Activated CD4-positive, alpha-beta T cell treated with anti-CD3 and anti-CD28 coated beads, Interleukin-2, amount 10 ng/mL, durations not matched to agents 24 days and 14 days (primary cell): ENCODE data around the gene POLR2M. TPM values are rescaled to one million over a fixed set of nuclear protein-coding genes. Genes with fewer than 3 reads are reported as not detected.

Experiments used
- DNase-seq: peaks from one replicate; pipeline ENCODE4 v3.0.0; 2022
- H3K27ac Mint-ChIP-seq: one replicate; pipeline ENCODE4 v1.8.0; 2022; ENCODE audit warnings: mild to moderate bottlenecking, mixed read lengths
- H3K27me3 Mint-ChIP-seq: one replicate; pipeline ENCODE4 v1.8.0; 2022; ENCODE audit warnings: mixed read lengths
- H3K36me3 Mint-ChIP-seq: one replicate; pipeline ENCODE4 v1.8.0; 2022; ENCODE audit warnings: low read depth, mild to moderate bottlenecking, mixed read lengths
- H3K4me1 Mint-ChIP-seq: one replicate; pipeline ENCODE4 v1.8.0; 2021; ENCODE audit warnings: mixed read lengths
- H3K4me3 Mint-ChIP-seq: one replicate; pipeline ENCODE4 v1.8.0; 2022; ENCODE audit warnings: mild to moderate bottlenecking, moderate library complexity, mixed read lengths
- H3K9me3 Mint-ChIP-seq: one replicate; pipeline ENCODE4 v1.8.0; 2021; ENCODE audit warnings: mixed read lengths
- intact Hi-C: fragments of 100-400 bp; cut with micrococcal nuclease; formaldehyde crosslinking; loops from one replicate; pipeline ENCODE4 v1.15.1; 2023
- total RNA-seq: library from RNA; stranded (reverse); gene quantifications from 2 replicates; pipeline ENCODE4 v1.2.3, GENCODE V29; 2022

Gene POLR2M
- total RNA-seq, 1 donor from 2014 or later, result 55.4 TPM

DNA sequence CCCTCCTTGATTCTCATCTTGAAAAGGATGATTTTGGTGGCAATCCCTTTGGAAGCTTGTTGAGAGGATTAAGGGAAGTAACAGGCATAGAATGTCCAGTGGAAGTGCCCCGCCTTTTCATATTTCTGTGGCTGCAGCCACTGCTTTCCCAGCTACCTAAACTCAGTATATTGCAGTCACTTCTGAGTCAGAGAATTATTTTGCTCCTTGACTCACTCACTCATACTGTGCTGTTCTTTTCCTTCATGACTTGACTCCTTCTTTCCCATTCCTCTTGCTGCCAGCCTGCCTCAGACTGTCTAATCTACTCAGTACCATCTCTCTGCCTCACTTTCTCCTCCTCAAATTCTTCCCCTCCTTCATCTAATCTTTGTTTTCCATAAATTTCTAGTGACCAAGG, 26.5 kb upstream of the POLR2M start:
- H3K4me3 Mint-ChIP-seq, result peak overlapping the region; percentile 4
- peaks cover 7% of the 10 kb centered on the region for H3K4me1 Mint-ChIP-seq
- H3K27me3 Mint-ChIP-seq, result peaks cover 4% of the 10 kb centered on the region
- no peaks in the 10 kb centered on the region for H3K9me3 Mint-ChIP-seq
- intact Hi-C loops, result no loop called here
- peak; percentile 37 for DNase-seq
- H3K36me3 Mint-ChIP-seq, result no peaks in the 10 kb centered on the region
- peak overlapping the region; percentile 8 for H3K27ac Mint-ChIP-seq

DNA sequence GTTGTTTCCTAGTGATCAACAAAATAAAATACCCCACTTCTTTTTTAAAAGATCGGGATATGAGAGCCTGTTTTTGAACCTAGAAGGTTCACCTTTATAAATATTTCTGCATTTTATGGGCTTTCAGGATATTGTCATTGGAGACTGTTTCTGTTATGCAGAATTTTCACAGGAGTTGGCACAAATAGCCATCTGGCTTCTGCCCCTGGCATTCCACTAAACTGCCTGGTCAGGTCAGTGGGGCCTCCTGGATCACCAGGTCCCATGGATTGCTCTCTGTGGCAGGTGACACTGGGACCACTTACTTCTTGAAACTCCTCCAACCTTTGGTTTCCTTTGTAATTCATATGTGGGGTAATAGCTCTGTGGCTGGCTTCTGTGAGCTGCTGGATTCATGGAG, 25.5 kb upstream of the POLR2M start:
- peak; percentile 40 for DNase-seq
- intact Hi-C loops, result no loop called here
- H3K27ac Mint-ChIP-seq, result no peak overlapping the region
- no peaks in the 10 kb centered on the region for H3K27me3 Mint-ChIP-seq
- H3K36me3 Mint-ChIP-seq, result no peaks in the 10 kb centered on the region
- H3K9me3 Mint-ChIP-seq, result no peaks in the 10 kb centered on the region
- H3K4me1 Mint-ChIP-seq, result peaks cover 7% of the 10 kb centered on the region
- H3K4me3 Mint-ChIP-seq, result no peak overlapping the region

DNA sequence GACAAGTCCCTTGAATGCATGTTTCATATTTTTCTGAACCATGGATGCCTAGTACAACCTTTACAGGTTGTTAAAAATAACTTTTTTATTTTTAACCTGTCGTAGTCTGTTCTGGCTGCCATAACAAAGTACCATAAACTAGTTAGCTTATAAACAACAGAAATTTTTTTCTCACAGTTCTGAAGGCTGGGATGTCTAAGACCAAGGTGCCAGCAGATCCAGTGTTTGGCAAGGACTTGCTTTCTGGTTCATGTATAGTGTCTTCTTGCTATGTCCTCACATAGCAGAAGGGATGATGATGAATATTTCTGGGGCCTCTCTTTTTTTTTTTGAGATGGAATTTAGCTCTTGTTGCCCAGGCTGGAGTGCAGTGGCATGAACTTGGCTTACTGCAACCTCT, 23.0 kb upstream of the POLR2M start:
- Mint-ChIP-seq H3K27ac (no peak overlapping the region), H3K27me3 (no peaks in the 10 kb centered on the region), H3K36me3 (no peaks in the 10 kb centered on the region), H3K4me3 (no peak overlapping the region), H3K4me1 (peaks cover 7% of the 10 kb centered on the region), H3K9me3 (no peaks in the 10 kb centered on the region)
- intact Hi-C loops, result no loop called here
- no peak for DNase-seq

DNA sequence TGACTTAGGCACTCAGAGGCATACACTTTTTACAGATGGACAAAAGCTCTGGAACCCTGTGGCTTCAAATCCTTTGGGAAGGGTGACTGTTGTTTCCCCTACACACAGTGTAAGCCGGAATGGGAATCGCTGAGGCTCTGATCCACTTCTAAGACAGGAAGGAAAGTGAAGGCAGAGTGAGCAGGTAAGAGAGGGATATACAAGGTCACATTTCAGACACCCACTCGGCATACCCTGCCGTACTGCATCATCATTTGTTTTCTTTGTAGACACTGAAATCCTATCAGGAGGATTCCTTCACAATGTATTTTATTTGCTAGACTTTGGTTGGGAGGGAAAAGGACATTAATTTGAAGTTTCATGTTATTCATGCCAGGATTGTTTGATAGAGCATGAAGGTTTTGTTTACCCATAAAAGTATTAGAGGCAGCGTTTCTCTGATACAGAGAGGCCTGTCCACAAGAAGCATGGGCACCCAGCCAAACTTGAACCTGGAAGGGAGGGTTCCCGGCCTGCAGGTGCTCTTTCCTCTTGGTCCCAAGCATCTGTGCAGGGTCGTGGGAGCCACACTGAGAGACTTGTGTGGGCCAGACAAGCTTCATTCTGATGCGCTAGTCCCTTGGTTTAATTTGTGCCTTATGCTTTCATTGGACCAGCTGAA, 21.9 kb upstream of the POLR2M start:
- intact Hi-C loops, result no loop called here
- Mint-ChIP-seq H3K4me3 (no peak overlapping the region), H3K27ac (no peak overlapping the region), H3K36me3 (no peaks in the 10 kb centered on the region), H3K4me1 (peaks cover 7% of the 10 kb centered on the region), H3K27me3 (no peaks in the 10 kb centered on the region), H3K9me3 (no peaks in the 10 kb centered on the region)
- peak; percentile 50 for DNase-seq

DNA sequence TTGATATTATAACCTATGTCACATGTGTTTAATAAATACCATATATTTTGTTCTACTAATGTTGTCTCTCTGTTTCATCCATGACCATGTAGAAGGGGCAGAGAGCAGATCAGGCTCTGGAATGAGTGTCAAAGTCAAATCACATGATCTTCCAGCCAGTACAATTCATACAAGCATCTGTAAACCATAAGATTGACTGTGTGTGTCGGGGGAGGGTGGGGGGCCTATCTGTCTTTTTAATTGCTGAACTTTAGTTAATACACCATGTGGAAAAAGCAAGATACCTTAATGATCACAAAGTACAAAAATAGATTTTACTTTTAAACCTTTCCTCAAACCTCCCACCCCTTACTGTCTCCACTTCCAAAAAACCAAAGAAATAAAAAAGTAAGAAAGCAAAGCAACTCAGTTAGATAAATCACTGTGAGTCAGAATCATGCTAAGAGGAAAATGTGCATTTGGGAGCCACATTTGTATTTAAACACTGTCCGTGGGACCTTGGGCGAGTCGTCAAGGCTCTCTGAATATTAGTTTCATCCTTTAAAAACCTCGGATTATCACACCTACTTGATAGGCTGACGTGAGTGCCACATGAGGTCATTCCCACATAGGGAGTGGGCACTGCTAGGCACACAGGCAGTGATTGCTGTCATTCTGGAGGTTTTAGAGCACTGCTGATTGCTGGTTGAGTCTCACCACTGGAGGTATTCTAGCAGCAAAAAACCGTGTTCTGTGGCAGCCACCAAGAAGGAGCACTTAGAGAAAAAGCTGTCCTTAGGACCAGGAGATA, 21.0 kb upstream of the POLR2M start:
- H3K27ac Mint-ChIP-seq, result no peak overlapping the region
- no peaks in the 10 kb centered on the region for H3K27me3 Mint-ChIP-seq
- DNase-seq, result peak; percentile 34
- H3K36me3 Mint-ChIP-seq, result no peaks in the 10 kb centered on the region
- H3K4me3 Mint-ChIP-seq, result no peak overlapping the region
- intact Hi-C loops, result no loop called here
- peaks cover 1% of the 10 kb centered on the region for H3K4me1 Mint-ChIP-seq
- H3K9me3 Mint-ChIP-seq, result no peaks in the 10 kb centered on the region

DNA sequence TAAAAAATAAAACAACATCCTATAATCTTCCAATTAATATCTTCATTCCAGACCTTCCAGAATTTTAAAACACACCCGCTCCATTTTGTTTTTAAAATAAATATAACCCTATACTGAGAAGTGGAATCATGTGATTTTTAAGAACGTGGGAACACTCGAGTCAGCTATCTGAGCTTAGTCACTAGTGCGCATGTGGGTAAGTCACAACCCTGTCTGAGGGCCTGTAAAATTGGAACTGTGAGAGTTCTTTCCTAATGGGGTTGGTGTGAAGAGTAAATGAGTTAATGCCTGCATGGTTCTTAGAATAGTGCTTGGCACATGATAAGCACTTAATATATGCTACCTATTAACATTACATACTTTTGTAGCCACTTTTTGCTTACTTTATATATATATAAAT, 19.9 kb upstream of the POLR2M start:
- Mint-ChIP-seq H3K9me3 (no peaks in the 10 kb centered on the region), H3K27me3 (peaks cover under 1% of the 10 kb centered on the region), H3K4me3 (no peak overlapping the region), H3K36me3 (no peaks in the 10 kb centered on the region), H3K27ac (no peak overlapping the region), H3K4me1 (no peaks in the 10 kb centered on the region)
- peak; percentile 45 for DNase-seq
- intact Hi-C loops, result no loop called here

DNA sequence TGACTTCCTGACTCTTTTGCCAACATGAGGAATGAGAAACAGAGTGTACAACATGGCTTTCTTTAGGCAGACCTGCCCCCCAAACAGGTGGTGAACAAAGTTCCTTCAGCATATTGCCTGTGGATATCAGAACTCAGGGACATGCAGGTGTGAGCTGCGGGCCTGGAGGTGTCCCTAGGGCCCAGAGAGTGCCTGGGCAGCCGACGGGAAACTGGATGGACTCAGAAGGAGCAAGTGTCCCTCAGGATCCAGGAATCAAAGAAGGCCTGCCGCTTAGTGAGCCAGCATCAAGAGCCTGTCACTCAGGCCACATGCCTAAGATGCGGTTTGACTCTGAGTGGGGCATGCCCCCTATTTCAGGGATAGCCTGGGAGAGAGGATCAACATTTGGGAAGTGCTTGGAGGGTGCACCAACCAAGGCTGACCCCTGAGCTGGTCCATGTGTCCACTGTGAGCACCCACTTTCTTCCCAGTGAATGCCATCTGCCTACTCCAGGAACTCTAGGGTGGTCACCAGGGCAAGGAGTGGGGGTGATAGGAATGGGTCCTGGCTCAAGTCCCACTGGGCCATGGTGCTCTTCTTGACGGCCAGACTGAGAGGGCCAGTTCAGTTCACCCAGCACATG, 16.1 kb upstream of the POLR2M start:
- Mint-ChIP-seq H3K27me3 (peaks cover 5% of the 10 kb centered on the region), H3K36me3 (no peaks in the 10 kb centered on the region), H3K9me3 (no peaks in the 10 kb centered on the region), H3K27ac (no peak overlapping the region), H3K4me1 (no peaks in the 10 kb centered on the region), H3K4me3 (no peak overlapping the region)
- intact Hi-C loops, result no loop called here
- peak; percentile 45 for DNase-seq

DNA sequence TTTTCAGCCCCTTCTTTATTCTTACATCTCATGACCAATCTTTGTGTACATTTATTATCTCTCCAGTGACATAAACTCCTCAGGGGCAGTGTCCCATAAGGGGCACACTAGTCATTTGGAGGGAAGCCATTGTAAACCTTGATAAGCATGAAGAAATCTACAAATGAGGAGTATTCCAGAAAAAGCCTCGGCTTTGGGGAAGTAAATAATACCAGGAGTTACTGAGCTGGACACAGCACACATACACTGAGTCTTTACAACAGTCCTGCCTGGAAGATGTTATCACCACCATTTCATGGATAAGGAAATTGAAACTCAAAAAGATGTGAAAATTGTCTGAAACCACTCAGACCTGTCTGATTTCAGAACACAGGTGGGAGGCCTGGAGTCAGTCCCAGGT, 15.4 kb upstream of the POLR2M start:
- peaks cover 8% of the 10 kb centered on the region for H3K27me3 Mint-ChIP-seq
- intact Hi-C loops, result no loop called here

DNA sequence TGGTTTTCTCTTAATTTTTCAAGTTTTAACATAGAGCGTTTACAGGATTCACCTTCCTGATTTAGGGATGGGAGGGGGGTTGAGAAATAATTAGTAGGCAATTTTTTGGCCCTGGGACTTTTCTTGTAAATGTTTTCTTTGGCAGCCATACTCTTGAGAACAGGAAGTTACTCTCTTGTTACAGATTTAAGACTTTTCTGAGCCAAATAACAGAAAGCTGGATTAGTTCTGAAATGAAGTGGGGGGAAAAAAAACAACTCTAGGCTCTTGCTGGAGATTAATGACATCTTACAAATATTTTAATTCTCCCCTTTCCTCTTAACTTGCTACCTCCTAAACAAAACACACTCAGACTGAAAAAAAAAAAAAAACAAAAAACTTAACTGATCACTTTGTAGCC, 13.8 kb upstream of the POLR2M start:
- Mint-ChIP-seq H3K4me1 (no peaks in the 10 kb centered on the region), H3K9me3 (no peaks in the 10 kb centered on the region), H3K27ac (no peak overlapping the region)

More for the DNA sequence above, 15.4 kb upstream of the POLR2M start:
- H3K4me3 Mint-ChIP-seq, result no peak overlapping the region
- H3K36me3 Mint-ChIP-seq, result no peaks in the 10 kb centered on the region
- H3K4me1 Mint-ChIP-seq, result no peaks in the 10 kb centered on the region
- DNase-seq, result no peak
- H3K9me3 Mint-ChIP-seq, result no peaks in the 10 kb centered on the region
- no peak overlapping the region for H3K27ac Mint-ChIP-seq

DNA sequence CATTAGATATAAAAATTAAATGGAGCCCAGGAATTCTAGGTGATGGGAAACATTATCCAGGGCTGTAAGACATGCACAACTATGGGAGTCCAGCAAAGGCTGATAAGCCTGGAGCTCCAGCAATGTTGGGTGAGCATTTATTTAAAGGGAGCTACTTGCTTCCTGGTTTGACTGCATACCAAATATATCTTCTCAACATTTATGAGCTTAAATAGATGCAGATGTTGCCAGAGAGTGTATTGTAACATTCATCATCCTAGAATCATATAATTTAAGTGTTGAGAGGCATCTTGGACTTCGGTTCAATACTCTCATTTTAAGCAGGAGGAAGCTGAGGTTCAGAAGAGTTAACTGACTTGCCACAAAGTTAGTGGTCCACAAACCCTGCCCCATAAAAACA, 12.2 kb upstream of the POLR2M start:
- Mint-ChIP-seq H3K9me3 (no peaks in the 10 kb centered on the region), H3K27me3 (peaks cover 26% of the 10 kb centered on the region), H3K27ac (no peak overlapping the region), H3K36me3 (no peaks in the 10 kb centered on the region), H3K4me3 (no peak overlapping the region), H3K4me1 (no peaks in the 10 kb centered on the region)
- peak; percentile 22 for DNase-seq
- intact Hi-C loops, result no loop called here

More for the DNA sequence above, 13.8 kb upstream of the POLR2M start:
- Mint-ChIP-seq H3K36me3 (no peaks in the 10 kb centered on the region), H3K27me3 (peaks cover 14% of the 10 kb centered on the region), H3K4me3 (no peak overlapping the region)
- no peak for DNase-seq
- intact Hi-C loops, result no loop called here

DNA sequence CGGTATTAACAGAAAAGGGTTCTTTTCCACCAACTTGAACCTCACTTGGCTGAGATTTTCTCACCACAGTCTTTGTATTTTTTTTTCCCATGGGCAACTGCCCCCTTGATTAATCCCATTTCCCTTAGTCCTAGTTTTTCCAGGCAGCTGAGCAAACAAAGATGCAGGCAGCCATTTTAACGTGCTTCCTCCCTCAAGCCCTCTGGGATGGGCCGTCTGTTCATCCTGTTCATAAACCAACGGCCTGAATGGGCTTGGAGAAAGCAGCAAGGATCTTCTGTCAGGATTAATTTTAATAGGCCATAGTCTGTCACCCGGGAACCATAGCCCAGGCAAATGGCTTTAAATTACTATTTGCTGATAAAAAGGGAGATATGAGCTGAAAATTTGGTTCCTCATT, 10.4 kb upstream of the POLR2M start:
- intact Hi-C loops, result no loop called here
- Mint-ChIP-seq H3K27me3 (peaks cover 31% of the 10 kb centered on the region), H3K27ac (no peak overlapping the region), H3K36me3 (no peaks in the 10 kb centered on the region), H3K9me3 (no peaks in the 10 kb centered on the region), H3K4me3 (no peak overlapping the region), H3K4me1 (no peaks in the 10 kb centered on the region)
- peak; percentile 19 for DNase-seq

DNA sequence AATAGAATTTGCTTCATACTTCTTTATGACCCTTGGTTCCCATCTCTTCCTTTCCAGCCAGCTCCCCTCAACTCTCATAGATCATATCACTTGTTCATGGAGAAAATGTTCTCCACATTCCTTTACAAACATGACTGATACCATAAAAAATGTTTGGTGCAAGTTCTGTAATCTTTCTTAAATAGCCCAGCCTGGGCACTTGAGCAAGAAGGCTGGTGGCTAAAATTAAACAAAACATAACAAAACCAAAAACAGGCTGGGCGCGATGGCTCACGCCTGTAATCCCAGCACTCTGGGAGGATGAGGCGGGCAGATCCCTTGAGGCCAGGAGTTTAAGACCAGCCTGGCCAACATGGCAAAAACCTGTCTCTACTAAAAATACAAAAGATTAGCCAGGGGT, 8.9 kb upstream of the POLR2M start:
- peaks cover 35% of the 10 kb centered on the region for H3K27me3 Mint-ChIP-seq
- H3K36me3 Mint-ChIP-seq, result no peaks in the 10 kb centered on the region
- no peaks in the 10 kb centered on the region for H3K4me1 Mint-ChIP-seq
- no peak overlapping the region for H3K27ac Mint-ChIP-seq
- DNase-seq, result peak; percentile 25
- no peak overlapping the region for H3K4me3 Mint-ChIP-seq
- no peaks in the 10 kb centered on the region for H3K9me3 Mint-ChIP-seq
- intact Hi-C loops, result no loop called here

DNA sequence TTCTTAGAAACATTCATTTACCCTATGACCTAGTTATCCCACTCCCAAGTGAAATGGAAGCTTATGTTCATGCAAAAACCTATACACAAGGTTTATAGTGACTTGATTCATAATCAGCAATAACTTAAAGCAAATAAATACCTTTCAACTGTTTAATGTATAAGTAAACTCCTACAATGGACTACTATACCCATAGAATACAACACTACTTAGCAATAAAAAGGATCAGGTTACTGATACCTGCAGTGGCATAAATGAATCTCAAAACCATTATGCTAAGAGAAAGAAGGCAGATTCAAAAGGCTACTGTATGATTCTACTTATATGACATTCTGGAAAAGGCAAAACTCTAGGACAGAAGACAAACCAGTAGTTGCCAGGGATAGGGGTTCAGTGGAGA, 8.3 kb upstream of the POLR2M start:
- no peak overlapping the region for H3K27ac Mint-ChIP-seq
- intact Hi-C loops, result no loop called here
- no peaks in the 10 kb centered on the region for H3K36me3 Mint-ChIP-seq
- no peak for DNase-seq
- peaks cover 35% of the 10 kb centered on the region for H3K27me3 Mint-ChIP-seq
- no peaks in the 10 kb centered on the region for H3K9me3 Mint-ChIP-seq
- H3K4me3 Mint-ChIP-seq, result no peak overlapping the region
- H3K4me1 Mint-ChIP-seq, result peaks cover 6% of the 10 kb centered on the region

DNA sequence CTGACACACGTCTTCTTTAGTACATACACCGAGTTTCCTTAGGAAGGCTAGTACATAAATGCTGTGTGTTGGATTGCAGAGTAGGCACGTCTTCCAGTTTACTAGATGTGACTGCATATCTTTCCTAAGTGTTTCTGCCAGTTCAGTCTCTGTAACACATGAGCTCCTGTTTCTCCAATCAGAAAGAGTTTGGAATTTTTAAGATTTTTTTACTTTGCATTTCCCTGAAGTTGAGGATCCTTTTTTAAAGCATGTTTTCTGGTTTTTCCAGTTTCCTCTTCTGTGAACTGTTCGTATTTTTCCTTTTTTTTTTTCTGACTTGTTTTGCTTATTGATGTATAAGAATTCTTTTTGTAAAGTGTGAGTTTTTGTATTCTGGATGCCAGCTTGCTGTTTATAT, 7.5 kb upstream of the POLR2M start:
- Mint-ChIP-seq H3K4me3 (no peak overlapping the region), H3K4me1 (peaks cover 12% of the 10 kb centered on the region), H3K27ac (no peak overlapping the region), H3K9me3 (no peaks in the 10 kb centered on the region), H3K27me3 (peaks cover 35% of the 10 kb centered on the region), H3K36me3 (no peaks in the 10 kb centered on the region)
- intact Hi-C loops, result no loop called here
- DNase-seq, result no peak
